Left renal pelvis (tissue), 4 donors: Measurements from ENCODE around the gene MAPKAP1. TPM values are rescaled to one million over a fixed set of nuclear protein-coding genes. Genes with fewer than 3 reads are reported as not detected.
"Not testable (repeated sequence)": the region's sequence is repeated elsewhere in the genome, so short reads cannot be mapped to it uniquely, and the experiment has no call there.

Source experiments
- DNase-seq, 4 donors: peaks; one replicate each; pipeline ENCODE4 v3.0.0-alpha.2; 2013; ENCODE audit warnings: low read depth in 4 of 4, low spot score in 3 of 4
- polyA plus RNA-seq, 4 donors: library from polyadenylated mRNA; unstranded; fragments of 120-200 nt; gene quantifications; one replicate each; pipeline ENCODE4 v1.2.1, GENCODE V29; 2013; ENCODE audit not compliant: insufficient read length in 4 of 4

Gene MAPKAP1
- polyA plus RNA-seq, 4 donors, result 68.0 to 87.6 (median 72.8) TPM

DNA sequence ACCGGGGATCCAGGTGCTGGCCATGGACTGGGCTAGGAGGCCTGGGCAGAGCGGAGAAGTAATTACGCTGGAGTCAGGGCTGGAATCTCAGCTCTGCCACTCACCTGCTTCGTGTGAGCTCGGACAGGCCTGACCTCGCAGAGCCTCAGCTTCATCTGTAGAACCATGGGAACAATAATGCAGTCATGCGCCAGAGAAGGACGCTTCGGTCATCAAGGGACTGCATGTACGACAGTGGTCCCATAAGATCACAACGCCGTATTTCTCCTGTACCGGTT, 300.3 kb downstream of the MAPKAP1 start:
- no peak for DNase-seq

DNA sequence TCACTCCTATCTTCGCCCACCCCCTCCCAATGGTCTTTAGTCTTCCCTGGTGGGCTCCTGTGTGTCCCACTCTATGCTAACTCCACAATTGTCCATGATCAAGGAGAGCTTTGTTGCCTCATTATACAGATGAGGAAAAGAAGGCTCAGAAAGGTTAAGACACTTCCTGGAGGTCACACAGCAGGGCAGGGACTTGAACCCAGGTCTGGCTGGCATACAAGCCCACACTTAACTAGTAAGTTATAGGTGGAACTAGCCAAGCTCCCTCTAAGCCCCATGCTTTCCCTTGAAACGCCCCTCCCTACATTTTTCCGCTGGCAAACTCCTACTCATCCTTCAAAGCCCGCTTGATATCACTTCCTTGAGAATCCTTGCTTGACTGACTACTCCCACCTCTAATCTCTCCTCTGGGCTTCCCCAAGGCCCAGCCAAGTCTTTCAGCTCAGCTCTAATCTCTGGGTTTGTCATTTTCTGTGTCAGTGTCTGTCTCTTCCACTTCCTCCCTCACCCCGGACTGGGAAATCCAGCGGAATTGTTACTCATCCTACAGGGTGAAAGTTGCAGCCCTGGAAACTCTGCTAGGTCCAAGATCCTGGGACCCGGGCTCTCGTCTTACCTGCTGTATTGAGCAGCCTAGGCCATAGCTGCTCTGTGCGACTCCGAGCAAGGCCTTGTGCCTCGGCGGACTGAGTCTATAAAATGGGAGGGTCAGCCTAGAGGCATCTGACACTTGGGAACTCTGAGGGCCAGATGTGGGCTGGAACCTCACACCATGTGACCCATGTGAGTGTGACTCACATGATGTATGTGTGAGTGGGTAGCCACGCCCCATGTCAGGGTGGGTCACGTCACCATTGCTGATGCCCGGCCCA, 300.8 kb downstream of the MAPKAP1 start:
- DNase-seq, result no peak

DNA sequence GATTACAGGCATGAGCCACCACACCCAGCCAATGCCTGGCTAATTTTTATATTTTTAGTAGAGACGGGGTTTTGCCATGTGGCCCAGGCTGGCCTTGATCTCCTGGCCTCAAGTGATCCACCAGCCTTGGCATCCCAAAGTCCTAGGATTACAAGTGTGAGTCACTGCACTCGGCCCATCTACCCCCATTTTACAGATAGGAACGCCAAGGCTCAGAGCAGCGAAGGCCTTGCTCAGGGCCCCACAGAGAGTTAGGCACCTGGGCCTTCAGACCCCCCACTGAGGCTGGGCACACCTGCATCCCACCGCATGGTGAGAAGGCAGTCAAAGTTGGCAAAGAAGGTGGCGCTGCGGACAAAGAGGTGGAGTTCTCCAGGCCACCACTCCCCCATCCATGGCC, 302.3 kb downstream of the MAPKAP1 start:
- no peak for DNase-seq

DNA sequence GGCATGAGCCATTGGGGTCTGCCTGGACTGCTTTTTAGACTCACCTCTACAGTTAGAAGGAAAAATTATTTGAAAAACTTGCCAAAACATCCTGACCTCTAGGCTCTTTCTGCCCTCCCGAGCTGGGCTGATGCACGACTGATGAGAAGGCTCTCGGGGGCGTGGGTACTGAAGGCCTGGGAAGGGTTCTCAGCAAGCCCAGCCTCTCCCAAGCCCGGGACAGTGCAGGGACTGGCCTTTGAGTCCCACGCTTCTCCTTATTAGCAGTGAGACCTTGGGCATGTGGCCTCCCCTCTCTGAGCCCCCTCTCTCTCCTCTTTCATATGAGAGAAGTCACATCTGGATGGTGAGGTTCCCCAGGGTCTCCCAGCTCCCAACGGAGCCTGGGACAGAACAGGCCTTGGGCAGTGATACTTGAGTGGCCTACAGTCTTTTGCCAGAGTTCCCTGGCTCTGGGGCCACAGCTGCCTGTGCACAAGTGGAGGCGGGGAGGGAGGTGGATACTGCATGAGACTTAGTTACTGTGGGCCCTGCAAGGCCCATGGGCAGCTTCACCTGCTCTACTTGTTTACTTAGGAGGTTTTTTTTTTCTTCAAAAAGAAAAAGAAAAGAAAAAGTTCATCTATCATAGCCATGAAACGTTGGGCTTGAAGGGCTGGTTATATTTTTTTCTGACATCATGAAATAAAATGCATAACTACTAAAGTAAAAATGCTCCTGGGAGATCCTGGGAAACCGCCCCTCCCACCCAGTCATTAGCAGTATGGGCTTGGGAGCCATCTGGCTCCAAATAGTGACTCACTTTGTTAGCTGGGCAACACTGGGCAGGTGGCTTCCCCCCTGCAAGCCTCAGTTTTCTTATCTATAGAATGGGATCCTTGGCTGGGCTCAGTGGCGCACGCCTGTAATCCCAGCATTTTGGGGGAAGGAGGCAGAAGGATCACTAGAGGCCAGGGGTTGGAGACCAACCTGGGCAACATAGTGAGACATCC, 306.0 kb downstream of the MAPKAP1 start:
- no peak for DNase-seq

DNA sequence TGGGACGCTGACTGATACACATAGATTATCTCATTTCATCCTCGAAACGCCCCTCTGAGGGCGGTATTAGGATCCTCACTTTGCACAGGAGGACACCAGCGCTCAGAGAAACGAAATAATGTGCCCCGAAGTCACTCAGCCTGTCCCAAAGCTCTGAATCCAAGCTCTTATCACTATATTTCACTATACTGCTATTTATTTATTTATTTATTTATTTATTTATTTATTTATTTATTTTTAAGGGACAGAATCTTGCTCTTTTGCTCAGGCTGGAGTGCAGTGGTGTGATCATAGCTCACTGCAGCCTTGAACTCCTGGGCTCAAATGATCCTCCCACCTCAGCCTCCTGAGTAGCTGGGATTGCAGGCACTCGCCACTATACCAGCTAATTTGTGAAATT, 306.8 kb downstream of the MAPKAP1 start:
- not testable (repeated sequence) for DNase-seq

DNA sequence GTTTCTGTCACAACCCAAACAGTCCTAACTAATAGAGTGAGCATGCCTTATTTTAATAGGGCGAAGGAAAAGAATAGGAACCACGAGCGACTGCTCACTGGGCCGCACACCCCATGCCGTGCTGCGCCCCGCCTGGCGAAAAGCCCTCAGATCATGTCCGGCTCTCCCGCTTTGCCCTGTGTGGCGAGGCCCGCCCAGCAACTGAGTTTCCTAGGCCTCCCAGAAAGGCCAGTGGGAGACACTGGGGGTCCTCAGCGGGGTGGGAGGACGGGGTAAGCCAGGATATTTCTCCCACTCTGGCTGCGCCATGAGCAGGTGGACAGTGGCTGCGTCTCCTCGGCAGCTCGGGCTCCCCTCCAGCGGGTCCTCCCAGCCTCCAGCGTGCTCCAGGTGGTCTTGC, 307.3 kb downstream of the MAPKAP1 start:
- DNase-seq, result no peak

DNA sequence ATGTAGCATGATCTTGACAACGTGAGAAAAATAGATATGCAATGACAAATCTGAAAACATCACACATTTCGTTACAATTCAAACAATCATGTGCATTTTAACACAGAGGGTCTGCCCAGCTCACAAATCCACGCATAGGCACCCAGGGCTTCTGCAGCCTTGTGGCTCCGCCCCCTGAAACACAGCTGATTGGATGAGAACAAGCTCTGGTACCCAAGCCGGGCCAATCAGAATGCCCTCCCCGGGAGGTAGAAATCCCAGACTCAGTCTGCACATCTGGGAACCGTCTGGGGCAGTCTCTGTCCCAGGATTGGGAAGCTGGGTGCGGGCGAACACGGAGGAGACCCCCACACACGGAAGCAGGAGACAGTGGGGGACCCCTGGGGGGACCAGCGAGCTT, 307.8 kb downstream of the MAPKAP1 start:
- DNase-seq, result no peak

DNA sequence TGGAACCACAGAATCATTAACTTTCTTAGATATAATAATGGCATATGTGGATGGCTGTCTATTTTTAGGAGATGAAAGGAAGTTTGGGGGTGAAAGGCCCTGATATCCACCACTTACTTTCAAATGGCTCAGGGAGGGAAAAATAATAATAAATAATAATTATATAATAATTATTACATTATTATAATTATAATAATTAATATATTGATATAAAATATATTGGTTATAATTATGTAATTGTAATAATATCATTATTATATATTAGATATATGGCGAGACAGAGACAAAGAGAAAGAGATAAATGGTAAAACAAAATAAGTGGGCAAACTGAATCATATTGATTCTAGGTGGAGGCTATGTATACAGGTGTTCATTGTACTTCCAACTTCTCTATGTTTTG, 308.8 kb downstream of the MAPKAP1 start:
- DNase-seq, result no peak

DNA sequence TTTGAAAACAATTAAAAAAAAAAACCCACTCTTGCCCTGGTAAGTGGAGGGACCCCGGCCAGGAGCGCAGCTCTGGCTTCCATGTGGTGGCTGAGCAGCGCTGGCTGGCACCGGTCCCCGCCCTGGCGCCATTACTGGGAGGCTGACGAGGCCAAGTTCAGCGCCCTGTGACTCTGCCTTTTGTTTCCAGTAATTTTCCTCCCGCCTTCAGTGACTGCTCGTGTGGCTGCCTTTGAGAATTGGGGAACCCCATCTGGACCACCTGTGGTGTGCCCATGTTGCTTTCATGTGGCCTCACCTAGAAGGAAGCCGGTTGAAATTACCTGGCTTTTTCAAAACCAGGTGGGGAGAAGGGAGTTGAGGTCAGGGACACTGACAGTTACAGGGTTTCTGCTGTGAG, 309.3 kb downstream of the MAPKAP1 start:
- DNase-seq, result no peak

DNA sequence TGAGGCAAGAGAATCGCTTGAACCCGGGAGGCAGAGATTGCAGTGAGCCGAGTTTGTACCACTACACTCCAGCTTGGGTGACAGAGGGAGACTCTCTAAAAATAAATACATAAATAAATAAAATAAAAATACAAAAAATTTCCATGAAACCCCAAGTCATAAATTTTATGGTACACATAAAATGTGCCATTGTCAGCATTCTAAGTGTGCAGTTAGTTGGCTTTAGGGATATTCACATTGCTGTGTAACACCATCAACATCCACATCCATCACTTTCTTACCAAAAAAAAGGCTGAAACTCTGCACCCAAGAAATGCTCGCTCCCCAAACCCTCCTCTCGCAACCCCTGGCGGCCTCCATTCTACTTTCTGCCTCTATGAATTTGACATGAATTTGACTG, 310.2 kb downstream of the MAPKAP1 start:
- DNase-seq, result no peak

DNA sequence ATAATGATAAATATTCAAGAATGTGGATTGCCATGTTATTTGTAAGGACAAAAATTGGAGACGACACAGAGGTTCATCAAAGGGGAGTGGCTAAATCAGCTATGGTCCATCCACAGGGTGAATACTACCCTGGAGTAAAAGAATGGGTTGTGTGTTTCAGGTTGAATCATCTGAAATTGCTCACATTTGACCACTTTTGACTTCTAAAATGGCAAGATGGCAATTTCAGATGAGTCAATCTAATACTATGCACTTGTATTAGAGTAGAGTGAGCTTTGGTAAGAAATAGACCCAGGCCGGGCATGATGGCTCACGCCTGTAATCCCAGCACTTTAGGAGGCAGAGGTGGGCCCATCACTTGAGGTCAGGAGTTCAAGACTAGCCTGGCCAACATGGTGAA, 313.6 kb downstream of the MAPKAP1 start:
- no peak for DNase-seq

DNA sequence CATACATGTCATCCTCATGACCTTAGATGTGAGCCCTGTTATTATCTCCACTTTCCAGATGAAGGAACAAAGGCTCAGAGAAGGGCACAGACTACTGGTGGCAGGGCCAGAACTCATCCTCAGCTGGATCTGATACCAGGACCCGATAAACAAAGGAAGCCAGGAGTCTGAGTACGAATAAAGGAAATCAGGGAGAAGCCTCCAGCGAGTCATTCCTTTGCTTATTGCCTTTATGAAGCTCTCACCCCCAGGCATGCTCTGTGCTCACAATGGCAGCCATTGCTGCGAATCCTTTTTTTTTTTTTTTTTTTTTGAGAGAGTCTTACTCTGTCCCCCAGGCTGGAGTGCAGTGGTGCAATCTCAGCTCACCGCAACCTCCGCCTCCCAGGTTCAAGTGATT, 315.3 kb downstream of the MAPKAP1 start:
- no peak for DNase-seq

DNA sequence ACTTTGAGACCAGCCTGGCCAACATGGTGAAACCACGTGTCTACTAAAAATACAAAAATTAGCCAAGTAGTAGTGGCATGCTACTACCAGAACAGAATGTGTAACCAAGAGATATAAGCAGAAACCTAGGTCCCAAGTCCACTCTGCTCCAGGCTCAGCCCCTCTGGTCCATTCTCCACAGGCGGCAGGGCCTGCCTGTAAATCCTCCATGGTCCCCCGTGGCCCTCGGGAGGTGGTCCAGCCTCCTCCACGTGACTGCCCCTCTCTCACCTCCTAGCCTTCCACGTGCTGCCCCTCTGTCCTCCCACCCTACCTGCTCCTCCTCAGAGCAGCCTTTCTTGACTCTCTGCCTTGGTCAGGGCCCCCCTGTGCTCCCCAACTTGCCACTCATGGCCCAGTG, 318.0 kb downstream of the MAPKAP1 start:
- no peak for DNase-seq

DNA sequence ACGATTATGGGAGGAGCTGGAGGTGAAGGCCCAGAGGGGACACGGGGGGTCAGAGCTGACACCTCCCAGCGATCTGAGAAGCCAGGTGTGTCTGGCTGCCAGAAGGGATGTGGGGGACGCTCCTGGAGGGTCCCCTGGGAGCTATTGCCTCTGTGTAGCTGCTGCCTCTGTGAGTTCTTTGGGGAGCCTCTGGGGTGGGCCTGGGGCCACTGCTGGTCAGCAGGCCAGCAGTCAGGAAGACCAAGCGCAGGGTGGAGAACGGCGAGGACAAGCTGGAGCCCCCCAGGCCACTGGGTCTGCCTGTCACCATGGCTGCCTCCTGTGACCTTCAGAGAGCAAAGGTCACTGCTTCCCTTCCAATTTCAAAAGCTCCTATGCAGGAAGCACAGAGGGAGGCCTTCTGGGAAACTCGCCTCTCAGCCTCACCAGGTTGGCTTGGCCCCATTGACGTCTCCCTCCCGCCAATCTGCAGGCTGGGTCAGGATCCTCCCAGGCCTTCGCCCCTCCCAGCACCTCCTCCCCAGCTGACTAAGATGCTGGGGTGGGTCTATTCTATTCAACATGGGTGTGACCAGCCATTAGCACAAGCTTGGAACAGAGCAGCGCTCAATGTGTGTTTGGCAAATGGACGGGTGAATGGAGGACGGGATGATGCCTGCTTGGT, 319.0 kb downstream of the MAPKAP1 start:
- DNase-seq, result no peak

Other genes starting within 250 kb of the MAPKAP1 start
- gene PBX3, start 40.2 kb upstream of the MAPKAP1 start, polyA plus RNA-seq, result 10 to 100 TPM; 23.1 to 35.0 (median 27.4) TPM